GM23248 (cell line): ENCODE data around the gene HNRNPA2B1. TPM values are rescaled to one million over a fixed set of nuclear protein-coding genes. Genes with fewer than 3 reads are reported as not detected.

ENCODE experiments used
- DNase-seq: peaks from one replicate; pipeline ENCODE4 v3.0.0-alpha.2; 2015
- H2AFZ ChIP-seq: fragments of 200-600 bp; sonication (generic); 2 replicates; pipeline ENCODE4 v1.6.1; 2016; ENCODE audit warnings: antibody characterized with exemption
- H3F3A ChIP-seq: fragments of 200-600 bp; sonication (generic); 2 replicates; pipeline ENCODE4 v1.6.1; 2016; ENCODE audit warnings: mild to moderate bottlenecking, antibody characterized with exemption, mixed run types; ENCODE audit not compliant: insufficient read depth
- H3K27ac ChIP-seq: fragments of 200-600 bp; sonication (generic); 2 replicates; pipeline ENCODE4 v1.5.1; 2016; ENCODE audit warnings: mild to moderate bottlenecking
- H3K27me3 ChIP-seq: fragments of 200-600 bp; sonication (generic); replicated peaks from 2 replicates; pipeline ENCODE4 v1.6.1; 2016; ENCODE audit warnings: mild to moderate bottlenecking; ENCODE audit not compliant: insufficient read depth
- H3K36me3 ChIP-seq: fragments of 200-600 bp; sonication (generic); 2 replicates; pipeline ENCODE4 v1.6.1; 2016; ENCODE audit warnings: low read depth, mild to moderate bottlenecking
- H3K4me1 ChIP-seq: fragments of 200-600 bp; sonication (generic); 2 replicates; pipeline ENCODE4 v1.6.1; 2016; ENCODE audit warnings: mild to moderate bottlenecking; ENCODE audit not compliant: insufficient read depth
- H3K4me2 ChIP-seq: fragments of 200-600 bp; sonication (generic); one replicate; pipeline ENCODE4 v1.6.1; 2016; ENCODE audit warnings: mild to moderate bottlenecking; ENCODE audit not compliant: unreplicated experiment
- H3K4me3 ChIP-seq: fragments of 200-600 bp; sonication (generic); 2 replicates; pipeline ENCODE4 v1.5.1; 2016; ENCODE audit warnings: mild to moderate bottlenecking
- H3K79me2 ChIP-seq: fragments of 200-600 bp; sonication (generic); 2 replicates; pipeline ENCODE4 v1.6.1; 2016; ENCODE audit warnings: mild to moderate bottlenecking; ENCODE audit not compliant: insufficient read depth
- H3K9ac ChIP-seq: fragments of 200-600 bp; sonication (generic); 2 replicates; pipeline ENCODE4 v1.6.1; 2016; ENCODE audit warnings: mild to moderate bottlenecking
- H3K9me2 ChIP-seq: fragments of 200-600 bp; sonication (generic); 2 replicates; pipeline ENCODE4 v1.6.1; 2016; ENCODE audit warnings: mixed run types, mild to moderate bottlenecking, moderate library complexity; ENCODE audit not compliant: insufficient read depth
- H3K9me3 ChIP-seq: fragments of 200-600 bp; sonication (generic); one replicate; pipeline ENCODE4 v1.6.1; 2017; ENCODE audit warnings: low read depth
- H4K20me1 ChIP-seq: fragments of 200-600 bp; sonication (generic); 2 replicates; pipeline ENCODE4 v1.6.0; 2016; ENCODE audit not compliant: insufficient read depth
- EZH2 ChIP-seq: fragments of 200-600 bp; sonication (generic); IDR thresholded peaks from 2 replicates; pipeline ENCODE4 v1.6.1; 2018; ENCODE audit warnings: antibody characterized with exemption, mild to moderate bottlenecking; ENCODE audit not compliant: insufficient read depth, poor library complexity, severe bottlenecking
- EZH2phosphoT487 ChIP-seq: fragments of 200-600 bp; sonication (generic); IDR thresholded peaks from 2 replicates; pipeline ENCODE4 v1.6.1; 2018; ENCODE audit warnings: antibody characterized with exemption, moderate library complexity, mild to moderate bottlenecking, low read depth; ENCODE audit not compliant: insufficient read depth
- WGBS, 2 experiments: methylation state at CpG; one replicate each; pipeline ENCODE4 v1.1.6; 2015 to 2017; ENCODE audit warnings: low lambda C conversion rate in 2 of 2, low coverage in 1 of 2; ENCODE audit errors: missing lambda C conversion rate in 2 of 2; 5-methylcytosine and 5-hydroxymethylcytosine counted together
- in situ Hi-C: fragments of 300-500 bp; cut with MboI; formaldehyde crosslinking; loops from 2 replicates; pipeline ENCODE4 v1.15.0; 2020
- polyA plus RNA-seq: library from polyadenylated mRNA; unstranded; fragments of >200 nt; fragmentation: Nextera tagmentation; extraction: Ambion mirVana; gene quantifications from 2 replicates; pipeline ENCODE4 v1.2.1, GENCODE V29; 2016
- total RNA-seq: library from RNA; depleted of rRNA; stranded (reverse); fragments of >200 nt; shearing (Covaris generic); gene quantifications from 2 replicates; pipeline ENCODE4 v1.2.3, GENCODE V29; 2014

Gene HNRNPA2B1
- total and polyA plus RNA-seq, 2 experiments from 2014 or later = 134 to 529 TPM

DNA sequence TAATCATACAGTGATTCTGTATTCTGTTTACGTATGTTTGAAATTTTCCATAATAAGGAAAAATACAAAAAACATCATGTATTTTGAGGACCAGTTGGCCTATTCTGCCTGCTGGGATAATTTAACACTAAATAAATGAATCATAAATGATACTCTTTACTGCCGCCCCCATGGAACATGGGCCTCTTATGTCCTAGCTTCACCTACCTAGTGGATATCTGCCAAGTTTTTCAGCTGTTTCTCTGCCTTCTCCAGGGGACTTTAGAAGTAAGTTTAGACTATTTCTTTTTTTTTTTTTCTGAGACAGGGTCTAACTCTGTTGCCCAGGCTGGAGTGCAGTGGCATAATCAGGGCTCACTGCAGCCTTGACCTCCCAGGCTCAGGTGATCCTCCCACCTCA lies 38.1 kb downstream of the HNRNPA2B1 start:
- no peaks in the 10 kb centered on the region for H3K9me2 ChIP-seq
- H3K4me1 ChIP-seq = peaks cover 13% of the 10 kb centered on the region; the same call in 1 of the 2 replicates
- H3K4me2 ChIP-seq = no peak overlapping the region
- H2AFZ ChIP-seq = no peak overlapping the region
- H3K79me2 ChIP-seq = no peaks in the 10 kb centered on the region
- no peaks in the 10 kb centered on the region for H3K9me3 ChIP-seq
- DNase-seq = no peak
- no peaks in the 10 kb centered on the region for H3K36me3 ChIP-seq
- no peaks in the 10 kb centered on the region for H4K20me1 ChIP-seq
- no peak overlapping the region for H3K27ac ChIP-seq
- 0 out of 2 replicates have a peak, but pooled peaks cover 6% of the 10 kb centered on the region for H3F3A ChIP-seq
- no peak overlapping the region for H3K4me3 ChIP-seq
- TF ChIP-seq EZH2phosphoT487 = no peak
- no peak for TF ChIP-seq EZH2
- H3K9ac ChIP-seq = no peak overlapping the region
- H3K27me3 ChIP-seq = no peaks in the 10 kb centered on the region
- in situ Hi-C loops = no loop called here
- 54 to 55% methylated on average over 2 of the region's 2 CpGs for whole genome bisulfite sequencing, 2 experiments

DNA sequence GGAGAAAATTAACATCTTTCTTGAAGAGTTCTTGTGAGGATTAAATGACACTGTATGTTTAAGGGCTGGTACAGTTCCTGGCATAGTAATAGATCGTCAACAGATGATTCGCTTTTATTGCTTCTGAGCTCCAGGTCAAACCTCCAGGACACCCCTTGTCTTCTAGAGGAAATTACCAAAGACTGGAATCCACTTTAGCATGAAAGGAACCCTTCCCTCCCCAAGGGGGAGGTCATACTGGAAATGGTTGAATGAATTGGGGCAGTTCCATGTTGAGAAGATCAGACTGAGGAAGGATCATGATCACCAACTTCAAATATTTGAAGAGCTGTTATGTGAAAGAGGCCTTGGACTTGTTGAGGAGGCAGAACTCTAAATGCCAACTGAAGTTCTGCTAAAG lies 39.6 kb downstream of the HNRNPA2B1 start:
- Histone ChIP-seq H3K36me3 (no peaks in the 10 kb centered on the region), H3K9me2 (no peaks in the 10 kb centered on the region), H3F3A (peaks cover 10% of the 10 kb centered on the region), H3K4me2 (no peak overlapping the region), H3K4me3 (no peak overlapping the region), H4K20me1 (no peaks in the 10 kb centered on the region), H2AFZ (no peak overlapping the region), H3K9ac (no peak overlapping the region), H3K27ac (no peak overlapping the region), H3K27me3 (no peaks in the 10 kb centered on the region), H3K9me3 (no peaks in the 10 kb centered on the region), H3K79me2 (no peaks in the 10 kb centered on the region), H3K4me1 (peaks cover 21% of the 10 kb centered on the region)
- 74 to 87% methylated on average over 2 of the region's 2 CpGs for WGBS, 2 experiments
- DNase-seq = no peak
- in situ Hi-C loops = no loop called here
- TF ChIP-seq EZH2 (no peak), EZH2phosphoT487 (no peak)

DNA sequence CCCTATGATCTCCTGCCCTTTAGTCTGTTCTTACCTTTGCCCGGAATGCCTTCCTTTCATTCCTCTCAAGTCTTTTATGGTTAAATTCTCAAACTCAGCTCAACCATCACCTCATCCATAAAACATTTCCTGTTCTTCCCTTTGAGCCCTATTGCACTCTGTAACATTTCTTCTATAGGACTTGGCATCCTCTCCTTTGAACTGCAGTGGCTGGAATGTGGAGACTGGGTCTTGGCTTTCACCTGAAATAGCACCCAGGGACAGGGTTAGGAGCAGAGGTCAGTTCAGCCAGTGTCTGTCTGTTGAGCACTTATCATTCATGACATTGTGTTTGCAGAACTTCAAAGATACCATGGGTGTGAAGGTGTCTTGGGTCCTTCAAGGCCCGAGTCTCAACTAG lies 41.3 kb downstream of the HNRNPA2B1 start:
- H3K36me3 ChIP-seq = no peaks in the 10 kb centered on the region
- H3K4me2 ChIP-seq = peak overlapping the region; percentile 25
- no peak overlapping the region for H2AFZ ChIP-seq
- no peaks in the 10 kb centered on the region for H3K27me3 ChIP-seq
- H3K79me2 ChIP-seq = no peaks in the 10 kb centered on the region
- no peak for TF ChIP-seq EZH2phosphoT487
- TF ChIP-seq EZH2 = no peak
- peaks cover 26% of the 10 kb centered on the region for H3F3A ChIP-seq
- WGBS, 2 experiments = 48 to 56% methylated on average over 2 of the region's 2 CpGs
- in situ Hi-C loops = no loop called here
- no peak overlapping the region for H3K27ac ChIP-seq
- no peak overlapping the region for H3K9ac ChIP-seq
- H4K20me1 ChIP-seq = no peaks in the 10 kb centered on the region
- peaks cover 30% of the 10 kb centered on the region for H3K4me1 ChIP-seq
- no peaks in the 10 kb centered on the region for H3K9me2 ChIP-seq
- H3K4me3 ChIP-seq = no peak overlapping the region
- DNase-seq = no peak
- no peaks in the 10 kb centered on the region for H3K9me3 ChIP-seq

- 84 to 85% methylated on average over 4 of the region's 4 CpGs for WGBS, 2 experiments
- no peak for TF ChIP-seq EZH2
- TF ChIP-seq EZH2phosphoT487 = no peak
- no peak overlapping the region for H3K27ac ChIP-seq
Measured at GRCh38 chr7:26157520-26158105, 42.9 kb downstream of the HNRNPA2B1 start.

More at GRCh38 chr7:26157520-26158105, 42.9 kb downstream of the HNRNPA2B1 start:
- H3F3A ChIP-seq = peaks cover 26% of the 10 kb centered on the region
- no peaks in the 10 kb centered on the region for H3K9me3 ChIP-seq
- H3K36me3 ChIP-seq = no peaks in the 10 kb centered on the region
- H3K4me1 ChIP-seq = peaks cover 30% of the 10 kb centered on the region
- H3K4me3 ChIP-seq = no peak overlapping the region
- H4K20me1 ChIP-seq = no peaks in the 10 kb centered on the region
- no peak overlapping the region for H3K9ac ChIP-seq
- no peak for DNase-seq
- no peaks in the 10 kb centered on the region for H3K9me2 ChIP-seq
- H3K79me2 ChIP-seq = no peaks in the 10 kb centered on the region
- no peak overlapping the region for H3K4me2 ChIP-seq
- in situ Hi-C loops = no loop called here
- no peaks in the 10 kb centered on the region for H3K27me3 ChIP-seq
- H2AFZ ChIP-seq = no peak overlapping the region
